ENCODE results near the gene NELFA.

Gene NELFA

DNA sequence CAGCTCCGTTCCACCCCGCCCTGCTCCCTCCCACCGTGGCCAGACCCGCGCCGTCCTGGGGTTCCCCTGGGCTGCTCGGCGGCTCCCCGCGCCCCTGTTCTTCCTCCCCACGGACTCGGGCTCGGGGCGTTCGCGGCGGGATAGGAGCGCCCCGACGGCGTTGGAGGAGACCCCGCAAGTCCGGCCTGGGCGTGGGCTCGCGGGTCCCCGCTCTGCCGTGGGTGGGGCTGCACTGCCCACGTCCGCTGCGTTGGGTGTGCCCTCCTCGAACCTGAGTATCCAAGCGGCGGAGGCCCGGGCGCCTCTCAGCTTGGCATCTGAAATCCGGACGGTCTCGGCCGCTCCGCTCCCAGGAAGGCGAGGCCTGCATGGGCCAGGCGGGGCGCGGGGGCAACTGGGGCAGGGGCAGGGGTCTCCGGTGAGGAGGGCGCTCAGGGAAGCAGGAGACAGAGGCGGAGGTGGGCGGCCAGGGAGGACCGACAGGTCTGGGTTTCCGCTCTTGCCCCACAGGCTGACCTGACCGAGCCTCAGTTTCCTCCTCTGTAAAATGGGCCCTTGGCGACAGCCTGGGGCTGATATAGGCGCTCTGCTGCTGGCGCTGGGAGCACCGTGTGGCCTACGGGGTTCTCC, 38.4 kb upstream of the NELFA start:
- TF ChIP-seq POLR2AphosphoS5 (IDR thresholded peaks at IDR 0.05; ENCODE audit: low read depth, low read length) (no peak), FOXP2 (optimal IDR thresholded peaks at IDR 0.05; ENCODE audit: borderline replicate concordance, extremely low read depth, extremely low read length, insufficient read depth) (no peak)

DNA sequence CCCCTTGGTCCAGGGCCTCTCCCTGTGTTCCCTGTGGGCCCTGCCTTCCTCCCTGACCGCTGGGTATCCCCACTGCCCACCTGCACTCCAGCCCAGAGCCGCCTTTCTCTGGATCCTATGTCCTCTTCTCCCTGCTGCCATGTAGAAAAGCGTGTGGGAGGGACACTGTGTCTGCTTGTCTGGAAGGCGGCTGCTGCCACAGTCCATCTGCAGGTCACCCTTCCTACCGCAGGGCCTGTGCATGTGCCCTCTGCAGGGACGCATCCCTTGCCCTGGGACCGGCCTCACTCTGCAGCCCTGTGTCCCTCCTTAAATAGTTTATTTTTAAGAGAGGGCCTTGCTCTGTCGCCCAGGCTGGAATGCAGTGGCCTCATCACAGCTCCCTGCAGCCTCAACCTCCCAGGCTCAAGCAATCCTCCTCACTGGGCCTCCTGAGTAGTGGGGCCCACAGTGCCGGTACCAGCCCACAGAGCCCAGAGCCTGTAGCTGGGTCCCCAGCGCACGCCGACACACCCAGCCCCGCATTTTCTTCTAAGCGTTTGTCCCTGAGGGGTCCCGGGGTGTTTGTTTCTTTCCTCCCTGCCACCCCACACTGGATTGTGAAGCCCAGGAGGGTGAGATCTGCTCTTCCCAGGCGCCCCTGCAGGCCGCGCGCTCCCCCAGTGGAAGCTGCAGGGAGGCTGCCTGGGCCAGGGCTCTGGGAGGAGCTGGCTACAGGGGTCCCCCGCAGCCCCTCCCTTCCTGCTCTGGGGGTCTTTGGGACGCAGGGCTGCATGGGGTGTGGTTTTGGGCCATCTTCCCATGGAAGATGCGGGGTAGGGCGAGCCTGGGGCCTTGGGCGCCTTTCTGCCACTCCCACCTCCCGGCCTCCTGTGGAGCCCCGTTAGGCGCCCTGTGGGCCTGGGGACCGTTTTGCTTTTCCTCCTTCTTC, 37.5 kb upstream of the NELFA start:
- no peak for TF ChIP-seq FOXP2 (optimal IDR thresholded peaks at IDR 0.05; ENCODE audit: borderline replicate concordance, extremely low read depth, extremely low read length, insufficient read depth)
- TF ChIP-seq, protein P1, sequence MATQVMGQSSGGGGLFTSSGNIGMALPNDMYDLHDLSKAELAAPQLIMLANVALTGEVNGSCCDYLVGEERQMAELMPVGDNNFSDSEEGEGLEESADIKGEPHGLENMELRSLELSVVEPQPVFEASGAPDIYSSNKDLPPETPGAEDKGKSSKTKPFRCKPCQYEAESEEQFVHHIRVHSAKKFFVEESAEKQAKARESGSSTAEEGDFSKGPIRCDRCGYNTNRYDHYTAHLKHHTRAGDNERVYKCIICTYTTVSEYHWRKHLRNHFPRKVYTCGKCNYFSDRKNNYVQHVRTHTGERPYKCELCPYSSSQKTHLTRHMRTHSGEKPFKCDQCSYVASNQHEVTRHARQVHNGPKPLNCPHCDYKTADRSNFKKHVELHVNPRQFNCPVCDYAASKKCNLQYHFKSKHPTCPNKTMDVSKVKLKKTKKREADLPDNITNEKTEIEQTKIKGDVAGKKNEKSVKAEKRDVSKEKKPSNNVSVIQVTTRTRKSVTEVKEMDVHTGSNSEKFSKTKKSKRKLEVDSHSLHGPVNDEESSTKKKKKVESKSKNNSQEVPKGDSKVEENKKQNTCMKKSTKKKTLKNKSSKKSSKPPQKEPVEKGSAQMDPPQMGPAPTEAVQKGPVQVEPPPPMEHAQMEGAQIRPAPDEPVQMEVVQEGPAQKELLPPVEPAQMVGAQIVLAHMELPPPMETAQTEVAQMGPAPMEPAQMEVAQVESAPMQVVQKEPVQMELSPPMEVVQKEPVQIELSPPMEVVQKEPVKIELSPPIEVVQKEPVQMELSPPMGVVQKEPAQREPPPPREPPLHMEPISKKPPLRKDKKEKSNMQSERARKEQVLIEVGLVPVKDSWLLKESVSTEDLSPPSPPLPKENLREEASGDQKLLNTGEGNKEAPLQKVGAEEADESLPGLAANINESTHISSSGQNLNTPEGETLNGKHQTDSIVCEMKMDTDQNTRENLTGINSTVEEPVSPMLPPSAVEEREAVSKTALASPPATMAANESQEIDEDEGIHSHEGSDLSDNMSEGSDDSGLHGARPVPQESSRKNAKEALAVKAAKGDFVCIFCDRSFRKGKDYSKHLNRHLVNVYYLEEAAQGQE (IDR thresholded peaks at IDR 0.05; ENCODE audit: insufficient read depth in 1 of 2, low read depth in 2 of 2, low read length in 2 of 2), result no peak
- TF ChIP-seq SIN3A (IDR thresholded peaks at IDR 0.05; ENCODE audit: borderline replicate concordance, insufficient read depth, low read length), result no peak
- no peak for TF ChIP-seq POLR2AphosphoS5 (IDR thresholded peaks at IDR 0.05; ENCODE audit: low read depth, low read length)
- no peak for TF ChIP-seq TAF1 (IDR thresholded peaks at IDR 0.05; ENCODE audit: borderline replicate concordance, insufficient read depth, low read length)

DNA sequence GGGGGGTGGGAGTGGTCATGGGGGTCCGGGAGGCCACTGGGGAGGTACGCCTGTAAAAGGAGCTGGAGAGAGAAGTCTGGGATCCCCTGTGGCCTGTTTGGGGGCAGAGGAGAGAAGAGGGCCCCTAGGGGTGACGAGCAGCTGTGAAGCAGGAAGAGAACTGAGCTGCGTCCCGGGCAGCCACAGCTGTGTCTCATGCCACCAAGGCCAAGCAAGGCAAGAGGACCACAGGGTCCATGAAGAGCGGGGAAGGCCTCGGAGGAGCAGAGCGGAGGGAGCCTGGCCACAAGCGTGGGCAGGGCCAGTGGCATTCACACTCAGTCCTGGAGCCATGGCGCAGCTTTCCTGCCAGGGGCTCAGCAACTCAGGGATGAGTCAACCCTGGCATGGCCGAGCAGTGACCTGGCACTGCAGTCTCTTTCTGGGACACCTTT, 36.8 kb upstream of the NELFA start:
- TF ChIP-seq POLR2AphosphoS5 (IDR thresholded peaks at IDR 0.05; ENCODE audit: low read depth, low read length) (no peak), TAF1 (IDR thresholded peaks at IDR 0.05; ENCODE audit: borderline replicate concordance, insufficient read depth, low read length) (no peak), FOXP2 (optimal IDR thresholded peaks at IDR 0.05; ENCODE audit: borderline replicate concordance, extremely low read depth, extremely low read length, insufficient read depth) (no peak), SIN3A (IDR thresholded peaks at IDR 0.05; ENCODE audit: borderline replicate concordance, insufficient read depth, low read length) (no peak)
- TF ChIP-seq, protein P1 (IDR thresholded peaks at IDR 0.05; ENCODE audit: insufficient read depth in 1 of 2, low read depth in 2 of 2, low read length in 2 of 2), result no peak

DNA sequence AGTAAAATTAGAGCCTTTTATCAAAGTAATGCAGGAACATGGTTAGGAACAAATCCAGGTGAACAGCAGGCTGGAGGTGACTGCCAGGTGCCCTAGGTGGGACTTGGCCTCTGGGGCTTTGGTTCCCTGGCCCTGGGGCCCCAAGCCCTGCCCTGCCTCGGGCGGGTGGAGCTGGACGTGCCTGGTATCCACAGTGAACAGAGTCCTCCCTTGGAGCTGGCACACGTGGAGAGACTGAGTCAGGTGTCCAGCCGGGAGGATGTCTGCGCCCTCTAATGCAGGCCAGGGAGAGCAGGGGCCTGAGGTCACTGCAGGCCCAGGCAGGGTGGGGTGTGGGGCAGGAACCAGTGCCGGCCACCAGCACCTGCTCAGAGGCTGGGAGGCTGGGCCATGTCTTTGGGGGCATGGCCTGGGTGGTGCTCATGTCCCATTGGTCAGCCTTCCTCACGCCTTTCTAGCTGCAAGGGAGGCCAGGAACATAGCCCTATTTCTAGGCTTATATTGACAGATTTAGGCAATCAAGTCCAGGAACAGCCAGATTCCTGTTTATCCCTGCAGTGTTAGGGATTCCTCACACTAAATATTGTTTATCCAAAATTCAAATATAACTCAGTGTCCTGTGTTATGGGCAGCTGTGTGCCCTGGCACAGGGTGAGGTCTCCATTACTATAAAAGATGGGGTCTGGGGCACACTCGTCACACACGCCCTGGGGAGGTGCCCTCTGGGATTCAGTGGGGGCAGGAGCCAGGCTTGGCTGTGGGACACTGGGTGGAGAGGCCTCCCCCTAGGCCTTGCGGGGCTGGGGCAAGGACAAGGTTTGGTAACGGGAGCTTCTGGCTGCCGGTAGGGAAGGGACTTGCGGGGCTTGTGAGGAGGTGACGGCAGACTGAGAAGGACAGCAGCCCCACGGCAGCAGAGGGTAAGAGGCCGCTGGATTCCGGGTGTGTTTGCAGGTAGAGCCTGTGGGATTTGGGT, 36.1 kb upstream of the NELFA start:
- TF ChIP-seq POLR2AphosphoS5 (IDR thresholded peaks at IDR 0.05; ENCODE audit: low read depth, low read length), result no peak
- TF ChIP-seq SIN3A (IDR thresholded peaks at IDR 0.05; ENCODE audit: borderline replicate concordance, insufficient read depth, low read length), result no peak
- TF ChIP-seq FOXP2 (optimal IDR thresholded peaks at IDR 0.05; ENCODE audit: borderline replicate concordance, extremely low read depth, extremely low read length, insufficient read depth), result no peak
- TF ChIP-seq TAF1 (IDR thresholded peaks at IDR 0.05; ENCODE audit: borderline replicate concordance, insufficient read depth, low read length), result no peak
- TF ChIP-seq, protein P1 (IDR thresholded peaks at IDR 0.05; ENCODE audit: insufficient read depth in 1 of 2, low read depth in 2 of 2, low read length in 2 of 2), result no peak

DNA sequence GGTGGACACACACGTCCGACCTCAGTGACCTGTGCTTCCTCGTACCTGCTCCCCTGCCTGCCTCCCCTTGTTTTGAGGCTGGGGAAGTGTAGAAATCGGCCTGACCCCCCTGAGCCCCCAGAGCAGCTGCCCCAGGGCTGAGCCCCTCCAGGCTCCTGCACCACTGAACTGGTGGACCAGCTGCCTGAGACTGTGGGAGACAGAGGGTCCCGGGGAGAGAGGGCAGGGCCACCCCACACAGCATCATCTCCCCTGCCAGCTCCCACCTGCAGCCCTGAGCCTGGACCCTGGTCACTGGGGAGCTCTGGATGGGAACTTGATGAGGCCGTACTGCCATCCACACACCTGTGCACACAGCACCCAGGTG, 35.3 kb upstream of the NELFA start:
- no peak for TF ChIP-seq POLR2AphosphoS5 (IDR thresholded peaks at IDR 0.05; ENCODE audit: low read depth, low read length)
- TF ChIP-seq SIN3A (IDR thresholded peaks at IDR 0.05; ENCODE audit: borderline replicate concordance, insufficient read depth, low read length), result no peak
- no peak for TF ChIP-seq TAF1 (IDR thresholded peaks at IDR 0.05; ENCODE audit: borderline replicate concordance, insufficient read depth, low read length)
- TF ChIP-seq, protein P1 (IDR thresholded peaks at IDR 0.05; ENCODE audit: insufficient read depth in 1 of 2, low read depth in 2 of 2, low read length in 2 of 2), result no peak
- no peak for TF ChIP-seq FOXP2 (optimal IDR thresholded peaks at IDR 0.05; ENCODE audit: borderline replicate concordance, extremely low read depth, extremely low read length, insufficient read depth)

Data from PFSK-1 (cell line).